SU-DHL-6 (cell line): ENCODE data around the gene CHCHD1.

Source experiments
- CTCF ChIP-seq: fragments of 200-600 bp; sonication (generic); IDR thresholded peaks from one replicate; pipeline ENCODE4 v1.5.1; 2017; ENCODE audit warnings: antibody characterized with exemption, mild to moderate bottlenecking, low read length, moderate library complexity; ENCODE audit not compliant: insufficient read depth, poor library complexity, severe bottlenecking
- EZH2phosphoT487 ChIP-seq: fragments of 200-600 bp; sonication (generic), shearing (Covaris generic); conservative IDR thresholded peaks from 2 replicates; pipeline ENCODE4 v1.6.1; 2018; ENCODE audit warnings: mild to moderate bottlenecking, antibody characterized with exemption, low read length, moderate library complexity, mixed read lengths

GRCh38 chr10:73734028-73734720 is 47.7 kb upstream of the CHCHD1 start:
- TF ChIP-seq CTCF (no peak), EZH2phosphoT487 (no peak)
